ENCODE results near the gene PLA2G4C.

PLA2G4C gene, protein sequence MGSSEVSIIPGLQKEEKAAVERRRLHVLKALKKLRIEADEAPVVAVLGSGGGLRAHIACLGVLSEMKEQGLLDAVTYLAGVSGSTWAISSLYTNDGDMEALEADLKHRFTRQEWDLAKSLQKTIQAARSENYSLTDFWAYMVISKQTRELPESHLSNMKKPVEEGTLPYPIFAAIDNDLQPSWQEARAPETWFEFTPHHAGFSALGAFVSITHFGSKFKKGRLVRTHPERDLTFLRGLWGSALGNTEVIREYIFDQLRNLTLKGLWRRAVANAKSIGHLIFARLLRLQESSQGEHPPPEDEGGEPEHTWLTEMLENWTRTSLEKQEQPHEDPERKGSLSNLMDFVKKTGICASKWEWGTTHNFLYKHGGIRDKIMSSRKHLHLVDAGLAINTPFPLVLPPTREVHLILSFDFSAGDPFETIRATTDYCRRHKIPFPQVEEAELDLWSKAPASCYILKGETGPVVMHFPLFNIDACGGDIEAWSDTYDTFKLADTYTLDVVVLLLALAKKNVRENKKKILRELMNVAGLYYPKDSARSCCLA

DNA sequence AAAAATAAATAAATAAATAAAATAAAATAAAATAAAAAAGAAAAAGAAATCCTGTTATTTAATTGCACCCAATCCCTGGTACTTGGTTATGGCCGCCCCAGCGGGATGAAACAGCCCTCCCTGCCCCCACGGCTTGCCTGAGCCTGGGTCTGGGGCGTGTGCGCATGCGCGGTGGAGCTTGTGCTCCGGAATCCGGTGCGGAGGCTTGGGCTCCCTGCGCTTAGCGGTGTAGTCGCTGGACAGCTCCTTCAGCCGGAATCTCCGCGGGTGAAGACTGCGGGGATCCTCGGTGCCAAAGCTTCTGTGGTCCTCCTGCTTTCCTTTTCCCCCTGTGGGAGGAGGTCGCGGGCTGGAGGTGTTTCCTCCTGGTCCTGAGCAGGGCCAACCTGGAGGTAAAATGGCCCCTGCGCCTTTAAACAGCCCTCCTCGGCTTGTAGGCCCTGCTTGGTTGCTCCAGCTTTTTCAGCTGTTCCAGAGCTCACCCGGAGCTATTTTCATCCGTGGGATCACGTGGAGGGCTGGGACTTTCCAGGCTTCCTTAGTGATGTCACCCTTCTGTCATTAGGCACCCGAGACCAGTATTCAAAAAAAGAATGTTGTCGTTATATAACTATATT, at the start of gene PLA2G4C:
TSS of gene PLA2G4C (minus strand) at position 468 of the 617 bp plus-strand sequence. CDS start 4,288 bp downstream, outside the sequence.
- peak; percentile 63 to 67 for DNase-seq (ENCODE audit: low read depth in 2 of 2, low spot score in 1 of 2)

DNA sequence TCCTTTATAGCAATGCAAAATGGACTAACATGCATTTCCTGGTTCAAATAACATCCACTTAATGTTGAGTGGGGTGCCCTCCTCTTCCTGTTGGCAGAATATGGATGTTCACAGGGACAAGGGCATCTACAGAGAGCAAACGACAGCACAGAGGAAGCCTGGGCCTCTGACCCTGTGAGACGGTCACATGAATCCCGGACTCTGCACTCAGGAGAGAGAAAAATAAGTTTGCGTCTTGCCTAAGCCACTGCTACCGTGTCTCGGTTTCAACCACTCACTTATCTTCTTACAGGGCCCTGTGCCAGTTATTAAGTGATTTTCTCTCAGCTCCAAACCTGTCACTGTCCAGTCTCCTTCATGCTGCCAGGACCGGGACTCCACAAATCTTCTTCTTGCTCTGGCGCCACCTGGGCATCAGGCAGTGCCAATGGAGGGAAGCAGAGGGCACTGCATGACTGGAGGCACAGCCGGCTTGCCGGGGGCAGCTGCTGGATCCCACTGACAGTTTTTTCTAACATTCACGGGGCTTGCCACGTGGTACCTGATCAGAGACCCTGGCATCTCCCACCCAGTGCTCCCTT, 47.7 kb upstream of the PLA2G4C start:
- no peak for DNase-seq (ENCODE audit: low read depth in 2 of 2, low spot score in 1 of 2)

DNA sequence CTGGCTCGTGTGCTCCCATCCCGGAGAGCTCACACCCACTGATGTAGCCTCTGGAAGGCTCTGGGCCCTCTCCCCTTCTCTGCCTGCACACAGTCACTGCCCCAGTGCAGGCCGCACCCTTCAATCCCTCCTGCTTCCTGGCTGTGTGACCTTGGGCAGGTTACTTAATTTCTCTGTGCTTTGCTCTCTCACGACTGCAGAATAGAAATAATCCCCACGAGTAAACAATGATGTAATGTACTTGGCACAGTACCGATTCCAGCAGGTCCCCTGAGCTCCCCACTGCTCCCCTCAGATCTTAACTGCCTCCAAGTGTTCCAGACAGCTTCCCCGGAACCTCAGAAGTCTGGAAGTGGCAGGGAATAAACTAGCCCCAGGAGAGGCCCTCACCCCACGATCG, 43.4 kb upstream of the PLA2G4C start:
- no peak for DNase-seq (ENCODE audit: low read depth in 2 of 2, low spot score in 1 of 2)

DNA sequence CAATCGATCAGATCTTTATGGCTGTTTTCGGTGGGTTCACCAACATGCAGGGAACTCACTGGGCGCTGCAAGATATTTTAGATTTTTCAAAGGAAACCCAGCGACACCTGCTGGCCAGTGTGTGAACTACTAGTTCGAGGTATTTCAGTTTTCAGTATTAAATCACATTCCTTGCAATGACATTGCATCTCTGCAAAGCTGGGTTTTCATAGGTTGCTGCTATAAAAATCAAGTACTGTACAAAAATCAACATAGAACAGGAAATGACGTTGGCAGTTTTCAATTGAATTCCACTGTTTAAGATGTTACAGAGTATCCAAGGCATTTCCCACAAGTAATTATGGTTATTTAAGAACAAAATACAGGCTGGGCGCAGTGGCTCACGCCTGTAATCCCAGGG, 41.9 kb upstream of the PLA2G4C start:
- DNase-seq (ENCODE audit: low read depth in 2 of 2, low spot score in 1 of 2), result peak; percentile 53 to 56

DNA sequence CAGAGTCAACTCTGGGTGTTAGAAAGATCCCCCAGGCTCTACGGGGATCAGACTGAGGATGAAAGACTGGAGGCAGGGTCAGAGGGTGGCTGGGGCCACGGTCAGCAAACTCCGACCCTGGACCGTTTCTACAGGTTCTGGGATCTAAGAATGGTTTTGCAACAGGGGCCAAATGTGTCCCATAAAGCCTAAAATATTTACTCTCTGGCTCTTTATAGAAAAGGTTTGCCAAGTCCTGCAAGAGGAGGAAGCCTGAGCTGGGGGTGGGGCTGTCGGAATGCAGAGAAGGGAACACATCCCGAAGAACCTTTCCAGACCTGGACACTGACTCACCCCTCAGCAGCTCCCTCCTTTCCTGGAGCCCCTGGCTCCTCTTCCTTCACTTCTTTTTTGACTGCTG, 38.8 kb upstream of the PLA2G4C start:
- DNase-seq (ENCODE audit: low read depth in 2 of 2, low spot score in 1 of 2), result no peak

DNA sequence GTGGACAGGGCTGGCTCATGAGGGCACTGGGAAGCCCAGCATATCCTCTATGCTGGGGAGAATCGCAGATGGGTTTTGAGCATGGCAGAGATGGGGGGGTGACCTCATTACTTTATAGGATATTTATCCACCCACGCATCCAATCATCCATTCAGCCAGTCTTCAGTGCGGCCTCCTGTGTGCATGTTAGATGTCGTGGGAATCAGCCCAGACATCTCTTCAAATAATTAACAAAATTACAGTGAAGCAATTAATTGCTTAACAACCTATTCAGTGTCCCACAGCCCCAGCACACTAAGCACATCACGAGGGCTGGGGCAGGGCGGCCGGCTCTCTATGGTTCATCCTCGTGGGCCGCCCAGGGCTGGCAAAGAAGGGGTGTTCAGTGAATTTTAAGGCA, 38.0 kb upstream of the PLA2G4C start:
- no peak for DNase-seq (ENCODE audit: low read depth in 2 of 2, low spot score in 1 of 2)

DNA sequence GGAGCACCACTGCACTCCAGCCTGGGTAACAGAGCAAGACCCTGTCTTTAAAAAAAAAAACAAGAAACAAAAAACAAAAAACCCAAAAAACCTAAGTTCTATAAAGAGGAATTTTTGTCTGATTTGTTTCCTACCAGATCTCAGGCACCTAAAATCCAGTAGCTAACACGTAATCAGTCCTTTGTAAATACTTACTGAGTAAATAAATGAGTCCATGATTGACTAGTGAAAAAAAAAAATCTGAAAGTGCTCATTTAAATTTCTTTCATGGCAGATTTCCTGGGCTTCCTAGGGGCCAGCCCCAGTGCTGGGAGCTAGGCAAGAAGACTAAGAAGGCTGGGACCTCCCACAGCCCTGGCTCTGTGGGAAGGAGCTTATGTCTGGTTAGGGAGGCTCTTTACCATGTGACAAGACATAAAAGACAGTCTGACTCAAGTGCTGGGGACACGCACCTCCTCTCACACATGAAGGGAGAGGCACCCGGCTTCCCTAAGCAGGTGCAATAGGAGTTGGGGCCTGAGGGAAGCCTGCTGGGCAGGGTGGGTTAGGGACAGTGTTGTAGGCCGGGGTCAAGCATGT, 37.1 kb upstream of the PLA2G4C start:
- no peak for DNase-seq (ENCODE audit: low read depth in 2 of 2, low spot score in 1 of 2)

DNA sequence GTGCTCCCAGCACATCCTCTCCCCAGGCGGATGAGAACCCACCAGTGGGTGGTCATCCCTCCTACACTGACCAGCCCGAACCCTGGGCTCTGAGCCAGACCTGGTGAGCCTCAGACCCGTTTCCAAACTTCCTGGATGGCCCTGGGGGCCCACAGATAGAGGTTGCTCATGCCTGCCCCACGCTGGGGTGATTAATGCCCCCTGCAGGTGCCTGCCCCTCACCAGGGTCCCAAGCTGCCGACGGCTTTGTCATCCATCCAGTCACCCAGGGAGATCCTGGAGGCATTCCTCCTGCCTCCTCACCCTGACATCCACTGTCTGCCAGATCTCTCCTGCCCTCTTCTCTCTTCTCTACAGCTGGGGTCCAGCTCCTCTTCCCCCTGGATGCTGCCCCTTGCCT, 28.4 kb upstream of the PLA2G4C start:
- DNase-seq (ENCODE audit: low read depth in 2 of 2, low spot score in 1 of 2), result no peak

DNA sequence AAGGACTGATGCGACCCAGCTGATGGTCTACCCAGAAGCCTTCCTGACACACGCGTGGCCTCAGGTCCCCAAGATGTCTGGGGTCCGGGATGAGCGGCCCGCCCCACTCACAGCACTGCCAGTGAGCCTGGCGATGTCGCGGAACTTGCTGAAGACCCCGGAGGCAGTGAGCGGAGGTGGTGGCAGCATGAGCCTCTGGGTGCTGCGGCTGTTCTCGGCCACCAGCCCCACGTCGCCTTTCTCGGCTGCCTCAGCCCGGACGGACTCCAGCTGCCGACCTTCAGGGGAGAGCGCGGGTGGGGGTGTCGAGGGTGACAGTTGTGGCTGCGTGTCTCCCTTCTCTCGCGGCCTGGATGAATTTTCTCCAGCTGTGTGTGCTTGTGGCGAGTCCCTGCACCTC, 26.8 kb upstream of the PLA2G4C start:
- no peak for DNase-seq (ENCODE audit: low read depth in 2 of 2, low spot score in 1 of 2)

DNA sequence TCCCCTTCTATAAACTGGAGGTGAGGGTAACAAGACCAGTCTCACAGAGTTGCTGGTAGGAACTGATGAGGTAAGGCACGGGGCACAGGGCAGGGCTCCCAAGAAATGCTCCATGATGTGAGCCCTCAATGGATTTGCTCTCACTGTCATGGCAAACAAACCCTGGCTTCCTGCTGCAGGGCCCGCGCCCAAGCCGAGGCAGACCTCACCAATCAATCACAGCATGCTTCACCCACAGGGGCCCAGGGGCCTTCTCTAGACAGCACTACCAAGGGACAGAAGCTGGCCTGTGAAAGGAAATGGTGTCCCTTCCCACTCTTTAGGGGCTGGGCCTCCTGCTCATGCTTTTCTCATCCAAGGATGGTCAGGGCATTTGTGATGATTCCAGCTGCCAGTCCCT, 25.9 kb upstream of the PLA2G4C start:
- DNase-seq (ENCODE audit: low read depth in 2 of 2, low spot score in 1 of 2), result no peak

DNA sequence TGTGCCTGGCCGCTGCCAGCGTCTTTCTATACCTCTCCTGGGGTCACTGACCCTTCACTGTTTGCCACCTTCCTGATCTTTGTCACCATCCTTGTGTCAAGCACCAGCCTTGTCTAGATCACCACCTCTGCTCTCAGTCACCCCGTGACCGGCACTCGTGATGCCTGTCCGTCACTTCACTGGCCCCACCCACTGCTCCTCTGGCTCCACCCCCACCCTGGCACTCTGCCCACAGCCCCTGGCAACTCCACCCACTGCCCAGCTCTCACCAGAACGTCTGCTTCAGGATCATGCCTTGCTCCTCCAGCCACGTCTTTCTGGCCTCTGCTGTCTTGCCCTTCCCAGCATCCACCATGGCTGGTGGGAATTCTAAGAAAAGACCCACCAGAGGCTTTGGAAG, 24.8 kb upstream of the PLA2G4C start:
- no peak for DNase-seq (ENCODE audit: low read depth in 2 of 2, low spot score in 1 of 2)

DNA sequence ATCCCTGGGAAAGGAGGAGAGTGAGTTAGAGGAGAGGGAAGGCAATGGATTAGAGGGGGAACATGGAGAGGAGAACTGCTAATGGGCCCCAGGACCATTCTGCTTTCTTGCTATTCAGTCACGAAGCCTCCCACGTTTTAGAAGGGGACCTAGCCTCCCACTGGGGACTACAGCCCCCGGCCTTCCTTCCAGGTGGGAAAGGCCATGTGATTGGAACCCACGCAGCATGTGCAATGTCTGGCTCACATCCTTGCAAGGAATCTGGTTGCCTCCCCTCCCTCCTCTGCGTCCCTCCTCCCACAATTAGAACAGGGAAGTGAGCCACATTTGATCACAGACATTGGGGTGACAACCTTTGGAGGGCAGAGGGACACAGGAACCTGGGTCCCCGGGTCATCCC, 22.5 kb upstream of the PLA2G4C start:
- no peak for DNase-seq (ENCODE audit: low read depth in 2 of 2, low spot score in 1 of 2)

DNA sequence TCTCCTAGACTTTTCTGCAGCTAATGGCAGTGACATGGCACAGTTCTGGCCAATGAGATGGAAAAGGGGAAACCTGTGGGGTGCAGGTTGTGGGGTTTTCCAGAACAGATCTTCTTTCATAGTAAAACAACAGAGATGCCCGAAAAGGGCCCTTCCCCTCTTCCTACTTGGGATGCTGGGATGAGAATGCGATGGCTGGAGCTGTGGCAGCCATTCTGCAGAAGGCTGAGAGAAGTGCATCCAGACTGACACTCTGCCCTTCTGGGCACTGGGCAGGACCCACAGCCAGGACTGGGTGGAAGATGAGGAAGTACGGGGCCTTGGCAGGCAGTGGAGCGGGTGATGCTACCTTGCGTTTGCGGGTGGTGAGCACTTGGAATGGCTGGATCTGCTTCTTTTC, 16.9 kb upstream of the PLA2G4C start:
- no peak for DNase-seq (ENCODE audit: low read depth in 2 of 2, low spot score in 1 of 2)

DNA sequence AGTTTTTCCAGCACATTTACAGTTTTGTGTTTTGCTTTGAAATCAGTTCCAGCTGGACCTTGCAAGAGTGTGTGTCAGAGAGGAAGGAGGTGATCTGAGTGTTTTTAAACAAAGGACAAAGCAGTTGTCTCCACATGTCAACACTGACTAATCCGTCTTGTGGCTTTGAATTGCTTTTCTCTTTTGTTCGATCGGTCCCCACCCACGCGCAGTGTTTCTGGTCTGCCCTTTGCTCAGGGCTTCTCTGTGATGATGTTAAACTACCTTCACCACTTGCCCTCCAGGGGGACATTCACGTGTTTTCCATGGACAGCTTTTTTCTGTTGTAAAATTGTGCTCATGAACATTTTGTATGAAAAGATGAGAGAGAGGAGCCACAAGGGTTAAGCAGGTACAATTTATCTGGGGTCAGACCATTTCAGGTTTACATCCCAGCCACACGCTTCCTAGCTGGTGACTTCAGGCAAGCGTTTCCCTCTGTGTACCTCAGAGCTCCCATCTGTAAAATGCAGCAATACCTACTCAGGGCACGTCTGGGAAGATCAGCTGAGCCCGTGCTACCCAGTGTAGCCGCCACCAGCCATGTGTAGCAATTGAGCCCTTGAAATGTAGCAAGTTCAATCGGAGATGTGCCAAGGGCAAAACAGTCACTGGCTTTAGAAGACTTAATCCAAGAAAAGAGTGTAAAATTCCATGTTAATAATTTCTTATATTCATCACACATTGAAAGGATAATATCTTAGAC, 13.5 kb upstream of the PLA2G4C start:
- no peak for DNase-seq (ENCODE audit: low read depth in 2 of 2, low spot score in 1 of 2)

DNA sequence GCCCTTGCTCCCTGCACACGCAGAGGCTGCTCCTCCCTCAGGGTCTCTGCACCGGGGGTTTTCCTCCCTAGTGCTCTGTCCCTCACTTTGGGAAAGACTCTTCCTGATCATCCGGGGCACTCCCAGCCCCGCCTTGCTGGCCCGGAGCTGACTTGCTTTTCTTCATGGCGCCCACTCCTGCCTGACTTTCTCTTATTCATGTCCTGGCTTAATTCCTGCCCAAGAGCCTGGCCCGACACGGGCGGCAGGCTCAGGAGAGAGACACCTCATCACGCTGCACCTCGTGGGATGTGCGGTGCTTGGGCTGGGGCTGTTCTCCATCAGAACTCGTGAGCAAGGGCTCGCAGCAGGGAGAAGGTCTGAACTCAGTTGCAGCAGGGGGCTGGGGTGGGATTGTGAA, 11.8 kb upstream of the PLA2G4C start:
- DNase-seq (ENCODE audit: low read depth in 2 of 2, low spot score in 1 of 2), result no peak

DNA sequence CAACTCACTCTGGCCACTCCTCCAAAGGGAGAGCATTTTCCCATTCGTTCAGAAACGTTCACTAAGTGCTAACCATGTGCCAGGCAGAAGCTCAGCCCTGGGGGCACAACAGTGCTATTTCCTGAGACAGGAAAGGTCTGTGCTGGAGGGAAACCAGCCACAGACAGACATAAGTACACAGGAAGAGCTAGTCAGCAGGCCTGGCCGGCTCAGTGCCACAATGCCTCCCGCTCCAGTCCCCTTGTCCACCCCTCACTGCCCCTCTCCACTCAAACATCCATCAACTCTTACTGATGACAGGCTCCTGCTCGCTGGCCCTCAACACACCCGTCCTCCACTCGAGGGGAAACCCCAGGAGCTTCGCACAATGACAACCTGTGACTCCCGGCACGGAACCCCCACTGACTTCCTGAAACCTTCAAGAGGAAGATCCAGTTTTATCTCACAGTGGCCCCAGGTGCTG, 11.3 kb upstream of the PLA2G4C start:
- no peak for DNase-seq (ENCODE audit: low read depth in 2 of 2, low spot score in 1 of 2)

DNA sequence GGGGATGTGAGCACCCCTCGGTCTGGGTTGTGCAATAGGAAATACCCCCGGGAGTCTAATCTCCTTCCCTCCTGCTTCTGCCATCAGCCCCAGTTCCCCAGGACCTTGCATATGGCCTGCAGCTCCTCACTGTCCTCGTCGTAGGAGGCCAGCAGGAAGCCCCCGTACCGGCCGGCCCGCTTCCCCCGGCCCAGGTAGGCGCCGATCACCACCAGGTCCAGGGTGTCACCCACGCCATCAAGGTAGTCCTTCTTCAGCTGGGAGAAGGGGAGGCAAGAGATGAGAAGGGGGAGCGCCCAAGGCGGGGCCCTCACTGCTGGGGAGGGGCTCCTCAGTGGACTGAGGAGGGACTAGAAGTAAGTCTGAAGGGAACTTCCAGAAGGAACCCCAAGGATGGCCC, 10.4 kb upstream of the PLA2G4C start:
- no peak for DNase-seq (ENCODE audit: low read depth in 2 of 2, low spot score in 1 of 2)

DNA sequence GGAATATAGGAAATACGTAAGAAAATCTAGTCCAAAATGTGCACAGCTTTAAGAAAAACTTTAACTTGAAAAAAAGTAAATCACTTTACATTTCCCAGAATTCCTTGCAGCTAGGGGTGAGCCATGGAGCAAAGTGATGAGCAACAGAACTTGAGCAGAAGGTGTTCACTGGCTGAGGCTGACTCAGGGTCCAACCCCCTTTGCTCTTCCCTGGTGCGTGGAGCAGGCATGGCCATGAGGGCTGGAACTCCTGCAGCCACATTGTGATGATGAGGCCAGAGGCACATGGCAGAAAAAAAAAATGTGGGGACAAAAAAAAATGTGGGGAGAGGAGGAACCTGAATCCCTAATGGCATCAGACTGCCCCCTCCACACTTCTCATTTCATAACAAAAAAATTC, 9.9 kb upstream of the PLA2G4C start:
- no peak for DNase-seq (ENCODE audit: low read depth in 2 of 2, low spot score in 1 of 2)

DNA sequence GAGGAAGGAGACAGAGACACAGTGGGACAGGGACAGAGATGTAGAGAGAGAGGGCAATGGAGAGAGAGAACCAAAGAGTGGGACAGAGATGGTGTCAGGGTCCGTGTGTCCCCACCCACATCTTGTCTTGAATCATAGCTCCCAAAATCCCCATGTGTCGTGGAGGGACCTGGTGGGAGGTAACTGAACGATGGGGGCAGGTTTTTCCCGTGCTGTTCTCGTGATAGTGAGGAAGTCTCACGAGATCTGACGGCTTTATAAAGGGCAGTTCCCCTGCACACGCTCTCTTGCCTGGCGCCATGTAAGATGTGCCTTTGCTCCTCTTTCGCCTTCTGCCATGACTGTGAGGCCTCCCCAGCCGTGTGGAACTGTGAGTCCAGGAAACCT, 7.5 kb upstream of the PLA2G4C start:
- DNase-seq (ENCODE audit: low read depth in 2 of 2, low spot score in 1 of 2), result no peak

DNA sequence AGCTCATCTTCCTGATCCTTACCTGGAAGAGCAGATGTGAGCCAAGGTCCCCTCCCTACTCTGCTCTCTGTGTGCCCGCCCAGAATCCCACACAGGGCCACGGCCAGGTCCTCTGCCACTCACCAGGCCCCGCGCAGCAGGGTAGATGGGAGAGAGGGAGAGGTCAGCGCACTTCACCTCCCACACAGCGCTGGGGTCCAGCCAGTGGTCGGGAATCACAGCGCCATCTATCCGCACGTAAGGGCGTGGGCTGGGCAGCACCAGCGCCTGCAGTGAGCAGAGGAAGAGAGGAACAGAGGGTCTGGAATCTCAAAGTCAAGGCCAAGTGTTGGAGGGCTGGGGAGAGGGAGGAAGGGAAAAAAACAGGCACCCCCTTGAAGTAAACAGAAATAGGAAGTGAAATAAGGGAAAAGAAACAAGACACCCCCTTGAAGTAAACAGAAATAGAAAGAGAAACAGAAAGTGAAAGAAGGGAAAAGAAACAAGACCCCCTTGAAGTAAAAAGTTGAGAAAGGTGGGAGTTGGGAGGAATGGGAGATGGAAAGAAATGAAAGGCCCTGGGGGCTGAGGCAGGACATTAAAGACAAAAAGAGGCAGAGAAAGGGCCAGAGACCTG, 7.0 kb upstream of the PLA2G4C start:
- DNase-seq (ENCODE audit: low read depth in 2 of 2, low spot score in 1 of 2), result no peak
